ENCODE measurements around the gene TAS2R10.
"Not testable (repeated sequence)": the region's sequence is repeated elsewhere in the genome, so short reads cannot be mapped to it uniquely, and the experiment has no call there.

DNA sequence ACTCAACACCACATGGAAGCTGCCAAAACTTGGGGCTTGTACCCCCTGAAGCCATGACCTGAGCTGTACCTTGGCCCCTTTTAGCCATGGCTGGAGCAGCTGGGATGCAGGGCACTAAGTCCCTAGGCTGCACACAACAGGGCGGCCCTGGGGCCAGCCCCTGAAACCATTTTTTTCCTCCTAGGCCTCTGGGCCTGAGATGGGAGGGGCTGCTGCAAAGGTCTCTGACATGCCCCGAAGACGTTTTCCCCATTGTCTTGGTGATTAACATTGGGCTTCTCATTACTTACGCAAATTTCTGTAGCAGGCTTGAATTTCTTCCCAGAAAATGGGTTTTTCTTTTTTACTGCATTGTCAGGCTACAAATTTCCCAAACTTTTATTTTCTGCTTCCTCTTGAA lies 34.4 kb downstream of the TAS2R10 start:
- not testable (repeated sequence) for TF ChIP-seq TAF1 (IDR thresholded peaks at IDR 0.05; ENCODE audit: borderline replicate concordance, low read depth, low read length); RXRA (IDR thresholded peaks at IDR 0.05; ENCODE audit: borderline replicate concordance, low read depth); RAD21 (IDR thresholded peaks at IDR 0.05; ENCODE audit: low read length)
